PC-3 (cell line): Measurements from ENCODE around the gene TMEM44.

ENCODE experiments used
- CTCF ChIP-seq: fragments of 300-600 bp; sonication (generic); conservative IDR thresholded peaks from 2 replicates; pipeline ENCODE4 v1.5.1; 2017; ENCODE audit warnings: antibody characterized with exemption, low read depth, mild to moderate bottlenecking, low read length
- EZH2phosphoT487 ChIP-seq: fragments of 300-600 bp; sonication (generic); IDR thresholded peaks from 2 replicates; pipeline ENCODE4 v1.6.1; 2018; ENCODE audit warnings: mild to moderate bottlenecking, antibody characterized with exemption, low read length, borderline replicate concordance

DNA sequence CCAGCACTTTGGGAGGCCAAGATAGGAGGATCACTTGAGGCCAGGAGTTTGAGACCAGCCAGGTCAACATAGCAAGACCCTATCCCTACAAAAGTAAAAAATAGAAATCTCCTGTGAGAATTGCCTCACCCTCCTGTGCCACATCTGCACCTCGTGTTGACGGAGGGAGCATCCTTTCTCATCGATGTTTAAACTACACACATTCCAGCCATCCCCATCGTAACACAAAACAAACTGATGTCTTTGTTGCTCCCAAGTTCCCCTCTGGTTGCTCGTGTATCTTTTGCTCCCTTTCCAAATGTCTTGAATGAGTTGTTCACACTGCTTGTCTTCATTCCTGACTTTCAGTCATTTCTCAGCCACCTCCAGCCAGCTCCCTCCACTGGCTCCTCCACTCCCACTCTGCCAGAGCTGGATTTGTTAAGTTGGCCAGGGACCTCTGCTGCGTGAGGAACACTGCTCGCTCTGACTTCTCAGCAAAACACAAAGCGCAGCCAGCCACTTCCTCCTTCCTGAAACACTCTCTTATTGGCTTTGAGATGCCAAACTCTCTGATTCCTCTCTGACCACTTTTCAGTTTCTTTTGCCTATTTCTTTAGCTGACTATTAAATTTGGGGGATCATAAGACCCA is 92.8 kb downstream of the TMEM44 start:
- no peak for TF ChIP-seq CTCF
- no peak for TF ChIP-seq EZH2phosphoT487
